ENCODE results near the gene USH2A. TPM values are rescaled to one million over a fixed set of nuclear protein-coding genes. Genes with fewer than 3 reads are reported as not detected.

Gene USH2A
- total and polyA plus RNA-seq, 8 donors, result 0.37 to 0.58 TPM; not detected in 6

DNA sequence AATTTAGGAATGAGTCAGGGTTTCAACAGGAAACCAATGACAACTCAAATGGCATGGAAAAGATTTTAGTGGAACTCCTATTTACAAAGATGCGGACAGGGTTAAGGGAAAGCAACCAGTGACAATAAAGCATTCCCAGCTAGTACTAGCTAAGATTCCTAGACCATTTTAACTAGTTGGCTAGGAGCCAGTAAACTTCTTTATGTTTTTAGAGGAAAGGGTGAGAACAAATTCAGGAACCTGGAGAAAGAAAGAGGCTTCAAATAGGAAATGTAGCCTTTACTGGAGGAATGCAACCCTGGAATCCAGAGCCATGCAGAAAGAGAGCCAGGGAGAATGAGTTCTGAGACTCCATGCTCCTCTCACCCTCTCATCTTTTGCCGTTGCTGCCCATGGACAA, 439.6 kb downstream of the USH2A start:
- Histone ChIP-seq H3K36me3 (no peaks in the 10 kb centered on the region), H3K4me1 (no peaks in the 10 kb centered on the region), H3K9me3 (no peaks in the 10 kb centered on the region), H3K27ac (no peak overlapping the region), H3K4me3 (no peak overlapping the region), H3K27me3 (no peaks in the 10 kb centered on the region)
- 61 to 81% (median 72%) methylated on average over 2 of the region's 2 CpGs for WGBS, 5 donors
- DNase-seq, result no peak
- intact Hi-C loops (cut with DNase I; ENCODE audit: low total_unique reads), result no loop called here
- TF ChIP-seq EP300 (IDR thresholded peaks at IDR 0.05), result no peak
- TF ChIP-seq POLR2AphosphoS5 (IDR thresholded peaks at IDR 0.05), result no peak
- TF ChIP-seq CTCF (IDR thresholded peaks at IDR 0.05), result no peak
- TF ChIP-seq POLR2A (IDR thresholded peaks at IDR 0.05), result no peak

- H3K4me3 ChIP-seq, result no peak overlapping the region
- WGBS, 5 donors, result 67 to 76% (median 74%) methylated on average over 10 of the region's 10 CpGs
- H3K9me3 ChIP-seq, result no peaks in the 10 kb centered on the region
- H3K36me3 ChIP-seq, result no peaks in the 10 kb centered on the region
- no peak overlapping the region for H3K27ac ChIP-seq
- no peaks in the 10 kb centered on the region for H3K27me3 ChIP-seq
- no peak for DNase-seq
- TF ChIP-seq POLR2AphosphoS5 (IDR thresholded peaks at IDR 0.05) (no peak), POLR2A (IDR thresholded peaks at IDR 0.05) (no peak), EP300 (IDR thresholded peaks at IDR 0.05) (no peak), CTCF (IDR thresholded peaks at IDR 0.05) (no peak)
- H3K4me1 ChIP-seq, result no peaks in the 10 kb centered on the region
- intact Hi-C loops (cut with DNase I; ENCODE audit: low total_unique reads), result no loop called here
These were observed 451.3 kb downstream of the USH2A start for GRCh38 chr1:215971793-215972441.

- TF ChIP-seq CTCF (IDR thresholded peaks at IDR 0.05) (no peak), POLR2A (IDR thresholded peaks at IDR 0.05) (no peak)
- Histone ChIP-seq H3K27ac (no peak overlapping the region), H3K27me3 (no peaks in the 10 kb centered on the region), H3K4me1 (no peaks in the 10 kb centered on the region), H3K4me3 (no peak overlapping the region), H3K9me3 (no peaks in the 10 kb centered on the region), H3K36me3 (no peaks in the 10 kb centered on the region)
- intact Hi-C loops (cut with DNase I; ENCODE audit: low total_unique reads), result no loop called here
- WGBS, 5 donors, result 52 to 72% (median 59%) methylated on average over 6 of the region's 6 CpGs
- DNase-seq, result no peak
These were observed 452.8 kb downstream of the USH2A start for GRCh38 chr1:215970406-215970805.

DNA sequence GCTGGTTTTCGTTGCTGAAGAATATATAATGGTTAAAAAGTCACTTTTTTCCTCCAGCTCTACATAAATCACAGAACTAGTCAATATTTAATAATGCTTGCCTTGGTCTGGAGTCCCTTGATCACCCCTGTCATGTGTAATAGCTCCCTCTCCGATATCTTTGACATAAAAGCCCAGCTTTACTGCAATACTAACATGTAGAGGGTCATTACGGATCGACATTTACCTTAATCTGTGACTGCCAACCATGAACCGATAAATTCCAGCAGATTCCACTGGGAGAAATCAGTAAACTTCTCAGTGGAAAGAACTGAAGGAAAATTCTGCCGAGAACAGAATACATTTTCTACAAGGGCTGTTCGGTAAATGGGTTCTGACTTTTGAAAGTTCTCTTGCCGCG, 459.6 kb downstream of the USH2A start:
- no peak overlapping the region for H3K4me3 ChIP-seq
- H3K27ac ChIP-seq, result no peak overlapping the region
- no peak for TF ChIP-seq CTCF (IDR thresholded peaks at IDR 0.05)
- no peak for TF ChIP-seq EP300 (IDR thresholded peaks at IDR 0.05)
- TF ChIP-seq POLR2A (IDR thresholded peaks at IDR 0.05), result no peak
- TF ChIP-seq POLR2AphosphoS5 (IDR thresholded peaks at IDR 0.05), result no peak
- no peaks in the 10 kb centered on the region for H3K27me3 ChIP-seq
- DNase-seq, result no peak
- H3K9me3 ChIP-seq, result no peaks in the 10 kb centered on the region
- 81 to 94% (median 92%) methylated on average over 9 of the region's 9 CpGs for WGBS, 5 donors
- no peaks in the 10 kb centered on the region for H3K4me1 ChIP-seq
- intact Hi-C loops (cut with DNase I; ENCODE audit: low total_unique reads), result no loop called here
- no peaks in the 10 kb centered on the region for H3K36me3 ChIP-seq
